ENCODE data around the gene APBA1. TPM values are rescaled to one million over a fixed set of nuclear protein-coding genes. Genes with fewer than 3 reads are reported as not detected.

APBA1 gene
- total and polyA plus RNA-seq, 2 of the 8 experiments (the other 6 are each of a cell fraction or from before 2014, with no cell fraction given): 0.36 to 0.60 TPM

GRCh38 chr9:69516353-69517322, 155.5 kb downstream of the APBA1 start (continued):
- TF ChIP-seq ATF3 (IDR thresholded peaks at IDR 0.05; ENCODE audit: insufficient read depth, low read depth, low read length) (no peak), TAF1 (IDR thresholded peaks at IDR 0.05; ENCODE audit: low read depth, low read length) (no peak), E2F6 (IDR thresholded peaks at IDR 0.05) (no peak), FOSL1 (IDR thresholded peaks at IDR 0.05; ENCODE audit: insufficient read depth, low read depth, low read length) (no peak)

Data from H1 (cell line).